ENCODE measurements around the gene RP9. TPM values are rescaled to one million over a fixed set of nuclear protein-coding genes. Genes with fewer than 3 reads are reported as not detected.

The RP9 gene
- total and polyA plus RNA-seq, 2 donors (not counting 1 experiment from before 2014, with no cell fraction given) = 19.2 to 23.4 TPM

DNA sequence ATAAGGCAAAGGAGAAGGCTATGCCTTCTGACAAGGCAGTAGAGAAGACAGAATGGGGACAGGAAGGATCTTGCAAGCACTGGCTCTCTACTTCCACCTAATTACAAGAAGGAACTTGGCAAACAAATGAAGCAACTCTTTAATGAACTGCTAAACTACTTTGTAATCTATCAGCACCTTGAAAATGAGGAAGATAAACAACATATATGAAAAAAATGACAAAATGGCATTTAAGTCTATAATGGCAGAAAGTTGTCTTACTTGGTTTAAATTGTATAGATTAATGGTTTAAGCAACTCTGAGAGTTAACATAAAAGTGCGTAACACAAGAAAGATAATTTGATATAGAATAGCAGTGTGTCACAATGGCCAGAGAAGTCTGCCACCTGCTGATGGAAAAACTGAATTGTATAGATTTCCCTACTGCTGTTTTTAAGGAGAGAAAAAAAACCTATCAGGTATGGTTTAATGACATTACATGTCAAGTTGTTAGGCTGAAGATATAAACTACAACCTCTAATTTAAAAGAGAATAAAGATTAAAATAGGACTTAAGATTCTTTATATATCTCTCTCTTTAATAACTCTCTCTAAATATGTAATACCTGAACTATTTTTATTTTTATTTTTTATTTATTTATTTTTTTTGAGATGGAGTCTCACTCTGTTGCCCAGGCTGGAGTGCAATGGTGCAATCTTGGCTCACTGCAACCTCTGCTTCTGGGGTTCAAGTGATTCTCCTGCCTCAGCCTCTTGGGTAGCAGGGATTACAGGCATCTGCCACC, 58.5 kb downstream of the RP9 start:
- Histone ChIP-seq H3K79me2 (ENCODE audit: control insufficient read depth, insufficient read depth, low read length) (peaks cover 67% of the 10 kb centered on the region), H3K4me1 (ENCODE audit: control insufficient read depth, extremely low read depth, insufficient read depth, low read length) (no peaks in the 10 kb centered on the region), H3K9ac (ENCODE audit: insufficient read depth, low read length) (no peak overlapping the region), H3K4me2 (ENCODE audit: extremely low read depth, insufficient read depth, low read length) (no peak overlapping the region), H3K27me3 (ENCODE audit: control insufficient read depth, insufficient read depth, low read length) (no peaks in the 10 kb centered on the region), H3K36me3 (ENCODE audit: control insufficient read depth, insufficient read depth, low read length) (no peaks in the 10 kb centered on the region), H3K9me3 (ENCODE audit: control insufficient read depth, insufficient read depth, low read depth, low read length) (no peaks in the 10 kb centered on the region), H3K4me3 (replicated peaks in 1 of 4; ENCODE audit: control extremely low read depth in 1 of 4, insufficient read depth in 1 of 4, low read depth in 3 of 4, low read length in 4 of 4) (no peak overlapping the region), H4K20me1 (ENCODE audit: control insufficient read depth, extremely low read depth, insufficient read depth, low read length) (no peaks in the 10 kb centered on the region), H2AFZ (ENCODE audit: low read length) (no peak overlapping the region), H3K27ac (ENCODE audit: insufficient read depth, low read length) (no peak overlapping the region)
- DNase-seq (ENCODE audit: low read depth in 2 of 2) = peak; percentile 41 to 73
- TF ChIP-seq EZH2 (IDR thresholded peaks at IDR 0.05; ENCODE audit: low read length, missing control alignments) = no peak
- TF ChIP-seq, protein P1, sequence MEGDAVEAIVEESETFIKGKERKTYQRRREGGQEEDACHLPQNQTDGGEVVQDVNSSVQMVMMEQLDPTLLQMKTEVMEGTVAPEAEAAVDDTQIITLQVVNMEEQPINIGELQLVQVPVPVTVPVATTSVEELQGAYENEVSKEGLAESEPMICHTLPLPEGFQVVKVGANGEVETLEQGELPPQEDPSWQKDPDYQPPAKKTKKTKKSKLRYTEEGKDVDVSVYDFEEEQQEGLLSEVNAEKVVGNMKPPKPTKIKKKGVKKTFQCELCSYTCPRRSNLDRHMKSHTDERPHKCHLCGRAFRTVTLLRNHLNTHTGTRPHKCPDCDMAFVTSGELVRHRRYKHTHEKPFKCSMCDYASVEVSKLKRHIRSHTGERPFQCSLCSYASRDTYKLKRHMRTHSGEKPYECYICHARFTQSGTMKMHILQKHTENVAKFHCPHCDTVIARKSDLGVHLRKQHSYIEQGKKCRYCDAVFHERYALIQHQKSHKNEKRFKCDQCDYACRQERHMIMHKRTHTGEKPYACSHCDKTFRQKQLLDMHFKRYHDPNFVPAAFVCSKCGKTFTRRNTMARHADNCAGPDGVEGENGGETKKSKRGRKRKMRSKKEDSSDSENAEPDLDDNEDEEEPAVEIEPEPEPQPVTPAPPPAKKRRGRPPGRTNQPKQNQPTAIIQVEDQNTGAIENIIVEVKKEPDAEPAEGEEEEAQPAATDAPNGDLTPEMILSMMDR (conservative IDR thresholded peaks at IDR 0.05 in 1 of 2, IDR thresholded peaks at IDR 0.05 in 1 of 2; ENCODE audit: low read depth in 1 of 2, low read length in 2 of 2) = peak; percentile 56 to 64

DNA sequence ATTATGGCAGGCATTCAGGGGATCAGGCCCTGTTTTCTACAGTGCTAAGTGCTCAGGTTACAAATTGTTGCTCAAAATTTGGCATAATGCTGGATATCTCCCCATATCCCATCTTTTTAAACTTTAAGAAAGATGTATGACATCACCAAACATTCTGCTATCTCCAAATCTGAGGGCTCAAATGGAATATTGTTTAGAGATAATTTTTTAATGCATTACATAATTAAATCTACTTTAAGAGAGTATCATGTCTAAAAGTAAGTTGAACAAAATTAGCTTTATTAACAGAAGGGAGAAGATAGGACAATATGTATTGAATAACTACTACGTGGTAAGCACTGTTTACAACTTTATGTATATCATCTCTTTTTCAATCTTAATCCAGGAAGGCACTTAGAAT, 60.5 kb downstream of the RP9 start:
- no peak for DNase-seq (ENCODE audit: low read depth in 2 of 2)

DNA sequence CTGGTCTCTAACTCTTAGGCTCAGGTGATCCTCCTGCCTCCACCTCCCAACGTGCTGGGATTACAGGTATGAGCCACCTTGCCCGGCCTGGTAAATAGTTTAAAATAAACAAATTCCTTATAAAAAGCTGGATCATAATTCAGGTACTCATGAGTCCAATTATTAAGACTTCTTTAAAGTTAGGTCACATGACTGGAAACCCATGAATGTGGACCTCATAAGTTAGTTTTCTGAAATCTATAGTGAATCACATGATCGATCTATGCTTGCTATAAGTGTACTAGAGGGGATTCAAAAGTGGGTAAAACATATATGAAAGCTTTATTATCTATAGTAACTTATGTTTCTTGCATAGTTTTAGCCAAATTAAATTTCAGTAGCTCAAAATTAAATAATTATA, 60.9 kb downstream of the RP9 start:
- Histone ChIP-seq H3K9me3 (ENCODE audit: control insufficient read depth, insufficient read depth, low read depth, low read length) (no peaks in the 10 kb centered on the region), H3K4me2 (ENCODE audit: extremely low read depth, insufficient read depth, low read length) (no peak overlapping the region)
- DNase-seq (ENCODE audit: low read depth in 2 of 2) = no peak

More for the DNA sequence above, 60.5 kb downstream of the RP9 start:
- no peaks in the 10 kb centered on the region for H3K4me1 ChIP-seq (ENCODE audit: control insufficient read depth, extremely low read depth, insufficient read depth, low read length)
- no peaks in the 10 kb centered on the region for H3K27me3 ChIP-seq (ENCODE audit: control insufficient read depth, insufficient read depth, low read length)
- H4K20me1 ChIP-seq (ENCODE audit: control insufficient read depth, extremely low read depth, insufficient read depth, low read length) = no peaks in the 10 kb centered on the region
- peaks cover 54% of the 10 kb centered on the region for H3K79me2 ChIP-seq (ENCODE audit: control insufficient read depth, insufficient read depth, low read length)
- no peak overlapping the region for H3K4me3 ChIP-seq (replicated peaks in 1 of 4; ENCODE audit: control extremely low read depth in 1 of 4, insufficient read depth in 1 of 4, low read depth in 3 of 4, low read length in 4 of 4)
- H3K9ac ChIP-seq (ENCODE audit: insufficient read depth, low read length) = no peak overlapping the region
- H3K27ac ChIP-seq (ENCODE audit: insufficient read depth, low read length) = no peak overlapping the region
- no peaks in the 10 kb centered on the region for H3K9me3 ChIP-seq (ENCODE audit: control insufficient read depth, insufficient read depth, low read depth, low read length)
- H3K36me3 ChIP-seq (ENCODE audit: control insufficient read depth, insufficient read depth, low read length) = no peaks in the 10 kb centered on the region
- H2AFZ ChIP-seq (ENCODE audit: low read length) = no peak overlapping the region
- no peak for TF ChIP-seq EZH2 (IDR thresholded peaks at IDR 0.05; ENCODE audit: low read length, missing control alignments)
- TF ChIP-seq, protein P1 (conservative IDR thresholded peaks at IDR 0.05 in 1 of 2, IDR thresholded peaks at IDR 0.05 in 1 of 2; ENCODE audit: low read depth in 1 of 2, low read length in 2 of 2) = no peak
- no peak overlapping the region for H3K4me2 ChIP-seq (ENCODE audit: extremely low read depth, insufficient read depth, low read length)

More for the DNA sequence above, 60.9 kb downstream of the RP9 start:
- Histone ChIP-seq H2AFZ (ENCODE audit: low read length) (no peak overlapping the region), H3K27me3 (ENCODE audit: control insufficient read depth, insufficient read depth, low read length) (no peaks in the 10 kb centered on the region), H3K79me2 (ENCODE audit: control insufficient read depth, insufficient read depth, low read length) (peaks cover 53% of the 10 kb centered on the region), H3K36me3 (ENCODE audit: control insufficient read depth, insufficient read depth, low read length) (no peaks in the 10 kb centered on the region), H3K4me1 (ENCODE audit: control insufficient read depth, extremely low read depth, insufficient read depth, low read length) (no peaks in the 10 kb centered on the region), H3K4me3 (replicated peaks in 1 of 4; ENCODE audit: control extremely low read depth in 1 of 4, insufficient read depth in 1 of 4, low read depth in 3 of 4, low read length in 4 of 4) (no peak overlapping the region), H3K9ac (ENCODE audit: insufficient read depth, low read length) (no peak overlapping the region), H4K20me1 (ENCODE audit: control insufficient read depth, extremely low read depth, insufficient read depth, low read length) (no peaks in the 10 kb centered on the region), H3K27ac (ENCODE audit: insufficient read depth, low read length) (no peak overlapping the region)
- TF ChIP-seq, protein P1 (conservative IDR thresholded peaks at IDR 0.05 in 1 of 2, IDR thresholded peaks at IDR 0.05 in 1 of 2; ENCODE audit: low read depth in 1 of 2, low read length in 2 of 2) = no peak
- TF ChIP-seq EZH2 (IDR thresholded peaks at IDR 0.05; ENCODE audit: low read length, missing control alignments) = no peak

Measured in fibroblast of lung (primary cell).